Colonic mucosa (tissue), 4 donors: ENCODE results near the gene SLAMF1. TPM values are rescaled to one million over a fixed set of nuclear protein-coding genes. Genes with fewer than 3 reads are reported as not detected.

ENCODE experiments used
- DNase-seq: peaks from one replicate; pipeline ENCODE4 v3.0.0-alpha.2; 2020
- H3K27ac ChIP-seq: fragments of 200-600 bp; one replicate; pipeline ENCODE4 v1.8.0; 2021
- H3K27me3 ChIP-seq: fragments of 200-600 bp; one replicate; pipeline ENCODE4 v1.8.0; 2021
- H3K36me3 ChIP-seq: fragments of 200-600 bp; one replicate; pipeline ENCODE4 v1.8.0; 2021
- H3K4me1 ChIP-seq: fragments of 200-600 bp; one replicate; pipeline ENCODE4 v1.8.0; 2021; ENCODE audit warnings: mild to moderate bottlenecking
- H3K4me3 ChIP-seq: fragments of 200-600 bp; one replicate; pipeline ENCODE4 v1.8.0; 2021
- H3K9ac ChIP-seq, 2 donors: one replicate each; pipeline ENCODE4 v1.7.0; 2013; ENCODE audit warnings: control low read depth in 2 of 2, low read depth in 2 of 2, low read length in 2 of 2
- H3K9me3 ChIP-seq: fragments of 200-600 bp; one replicate; pipeline ENCODE4 v1.8.0; 2021
- CTCF ChIP-seq: fragments of 200-600 bp; IDR thresholded peaks from one replicate; pipeline ENCODE4 v1.8.0; 2022; ENCODE audit warnings: antibody characterized with exemption, mild to moderate bottlenecking
- intact Hi-C: fragments of 100-400 bp; cut with DNase I; formaldehyde crosslinking; loops from one replicate; pipeline ENCODE4 v1.14.1; 2022
- total RNA-seq, 2 donors: library from RNA; stranded (reverse); fragmentation: NEBNext Ultra II Directional in 1 of 2; extraction: Animal tissue kit (Norgen Biotek cat#: 25700) in 1 of 2; gene quantifications; one replicate each; pipeline ENCODE4 v1.2.1, GENCODE V29; 2021
- donor health status: healthy.
- donor health status: DM: no; HTN: no; CAD: no.
- donor health status: DM: no; HTN: no; CAD: no.

Gene SLAMF1
- total RNA-seq, 2 donors from 2014 or later: 0.69 to 1.2 TPM

GRCh38 chr1:160633330-160633903 lies 13.4 kb downstream of the SLAMF1 start:
- Histone ChIP-seq H3K36me3 (no peaks in the 10 kb centered on the region), H3K27ac (no peak overlapping the region), H3K9ac (no peak overlapping the region)

GRCh38 chr1:160631983-160632625 lies 14.7 kb downstream of the SLAMF1 start:
- Histone ChIP-seq H3K9me3 (no peaks in the 10 kb centered on the region), H3K4me3 (no peak overlapping the region), H3K4me1 (no peaks in the 10 kb centered on the region), H3K27ac (no peak overlapping the region), H3K27me3 (no peaks in the 10 kb centered on the region), H3K36me3 (no peaks in the 10 kb centered on the region), H3K9ac (no peak overlapping the region)
- no peak for TF ChIP-seq CTCF
- no peak for DNase-seq
- intact Hi-C loops: no loop called here

More at GRCh38 chr1:160633330-160633903, 13.4 kb downstream of the SLAMF1 start:
- no peak for TF ChIP-seq CTCF
- intact Hi-C loops: no loop called here
- no peak for DNase-seq
- no peaks in the 10 kb centered on the region for H3K9me3 ChIP-seq
- no peak overlapping the region for H3K4me3 ChIP-seq
- no peaks in the 10 kb centered on the region for H3K27me3 ChIP-seq
- no peaks in the 10 kb centered on the region for H3K4me1 ChIP-seq

- Histone ChIP-seq H3K9ac (peak overlapping the region in 1 of 2 donors; percentile 26), H3K4me1 (no peaks in the 10 kb centered on the region), H3K27ac (no peak overlapping the region), H3K9me3 (no peaks in the 10 kb centered on the region), H3K36me3 (no peaks in the 10 kb centered on the region), H3K27me3 (no peaks in the 10 kb centered on the region), H3K4me3 (no peak overlapping the region)
- TF ChIP-seq CTCF: no peak
- DNase-seq: no peak
- intact Hi-C loops: no loop called here
Observed at GRCh38 chr1:160630523-160631451, 16.1 kb downstream of the SLAMF1 start.

GRCh38 chr1:160629286-160630210 lies 17.3 kb downstream of the SLAMF1 start:
- peak overlapping the region in 1 of 2 donors; percentile 26 for H3K9ac ChIP-seq
- DNase-seq: no peak
- H3K36me3 ChIP-seq: no peaks in the 10 kb centered on the region
- no peaks in the 10 kb centered on the region for H3K9me3 ChIP-seq
- H3K27me3 ChIP-seq: no peaks in the 10 kb centered on the region
- no peaks in the 10 kb centered on the region for H3K4me1 ChIP-seq
- TF ChIP-seq CTCF: no peak
- peak overlapping the region; percentile 34 for H3K27ac ChIP-seq
- intact Hi-C loops: no loop called here
- H3K4me3 ChIP-seq: no peak overlapping the region
